OCI-LY1 (cell line): Measurements from ENCODE around the gene TBL1X.

Source experiments
- H2AFZ ChIP-seq: fragments of 200-600 bp; sonication (generic), shearing (Covaris generic); 2 replicates; pipeline ENCODE4 v1.6.0; 2014; ENCODE audit warnings: antibody characterized with exemption, mild to moderate bottlenecking, low read length
- H3F3A ChIP-seq: fragments of 200-600 bp; sonication (generic), shearing (Covaris generic); 2 replicates; pipeline ENCODE4 v1.6.0; 2014; ENCODE audit warnings: mild to moderate bottlenecking, antibody characterized with exemption, low read length, moderate library complexity; ENCODE audit not compliant: insufficient read depth
- H3K27ac ChIP-seq: fragments of 200-600 bp; sonication (generic); 2 replicates; pipeline ENCODE4 v1.5.1; 2014; ENCODE audit warnings: low read length, mixed run types, mild to moderate bottlenecking, low read depth; ENCODE audit not compliant: poor library complexity, severe bottlenecking
- H3K27me3 ChIP-seq: fragments of 200-600 bp; sonication (generic); 2 replicates; pipeline ENCODE4 v1.6.0; 2014; ENCODE audit warnings: antibody characterized with exemption, mild to moderate bottlenecking, low read length, moderate library complexity; ENCODE audit not compliant: insufficient read depth
- H3K36me3 ChIP-seq: fragments of 200-600 bp; sonication (generic); 2 replicates; pipeline ENCODE4 v1.6.1; 2014; ENCODE audit warnings: mild to moderate bottlenecking, antibody characterized with exemption, low read length, moderate library complexity, mixed read lengths; ENCODE audit not compliant: insufficient read depth
- H3K4me1 ChIP-seq: fragments of 200-600 bp; sonication (generic); 2 replicates; pipeline ENCODE4 v1.5.1; 2014; ENCODE audit warnings: mild to moderate bottlenecking, low read length, moderate library complexity; ENCODE audit not compliant: insufficient read depth, severe bottlenecking
- H3K4me2 ChIP-seq: fragments of 200-600 bp; sonication (generic), shearing (Covaris generic); 2 replicates; pipeline ENCODE4 v1.6.1; 2014; ENCODE audit warnings: low read length
- H3K4me3 ChIP-seq: fragments of 200-600 bp; sonication (generic); 2 replicates; pipeline ENCODE4 v1.5.1; 2014; ENCODE audit warnings: low read length, low read depth, mild to moderate bottlenecking, mixed read lengths; ENCODE audit not compliant: poor library complexity, severe bottlenecking
- H3K79me2 ChIP-seq: fragments of 200-600 bp; shearing (Covaris generic); 2 replicates; pipeline ENCODE4 v1.6.1; 2016; ENCODE audit warnings: mixed run types, low read length, mixed read lengths; ENCODE audit not compliant: insufficient read depth
- H3K9ac ChIP-seq: fragments of 200-600 bp; sonication (generic), shearing (Covaris generic); 2 replicates; pipeline ENCODE4 v1.6.1; 2014; ENCODE audit warnings: mild to moderate bottlenecking, low read length, mixed read lengths
- H3K9me2 ChIP-seq: fragments of 200-600 bp; sonication (generic), shearing (Covaris generic); 2 replicates; pipeline ENCODE4 v1.6.1; 2014; ENCODE audit warnings: low read depth, mild to moderate bottlenecking, low read length, mixed read lengths
- H3K9me3 ChIP-seq: fragments of 200-600 bp; shearing (Covaris generic); 2 replicates; pipeline ENCODE4 v1.6.1; 2014; ENCODE audit warnings: low read length, mixed read lengths
- H4K20me1 ChIP-seq: fragments of 200-600 bp; sonication (generic), shearing (Covaris generic); 2 replicates; pipeline ENCODE4 v1.6.0; 2016; ENCODE audit warnings: mild to moderate bottlenecking, low read length; ENCODE audit not compliant: insufficient read depth
- EZH2 ChIP-seq: fragments of 200-600 bp; sonication (generic), shearing (Covaris generic); IDR thresholded peaks from 2 replicates; pipeline ENCODE4 v1.8.0; 2017; ENCODE audit warnings: borderline replicate concordance, mixed run types, mild to moderate bottlenecking, antibody characterized with exemption, low read length, moderate library complexity, mixed read lengths
- TF ChIP-seq, protein P1 (sequence below): fragments of 200-600 bp; sonication (generic), shearing (Covaris generic); IDR thresholded peaks from 2 replicates; pipeline ENCODE4 v1.5.1; 2017; ENCODE audit warnings: mild to moderate bottlenecking, antibody characterized with exemption, low read length, moderate library complexity, mixed read lengths

The TBL1X gene

DNA sequence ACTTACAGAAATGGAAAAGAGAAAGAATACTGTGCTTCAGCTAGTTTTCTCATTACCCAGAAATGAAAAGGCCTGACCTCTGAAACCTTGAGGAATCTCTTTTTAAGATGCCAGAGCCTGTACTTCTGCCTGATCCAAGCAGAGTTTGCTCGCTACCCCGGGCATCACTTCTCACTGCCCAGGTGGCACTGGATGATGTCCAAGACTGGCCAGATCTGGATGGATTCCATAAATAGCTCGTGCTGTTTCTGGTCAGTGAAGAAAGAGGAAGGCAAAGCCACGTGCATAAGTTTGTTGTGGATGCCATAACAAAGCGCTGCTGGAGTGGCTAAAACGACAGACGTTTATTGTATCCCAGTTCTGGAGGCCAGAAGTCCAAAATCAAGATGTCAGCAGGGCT, 133.5 kb downstream of the TBL1X start:
- no peak overlapping the region for H3K27ac ChIP-seq
- TF ChIP-seq EZH2: no peak
- TF ChIP-seq, protein P1, sequence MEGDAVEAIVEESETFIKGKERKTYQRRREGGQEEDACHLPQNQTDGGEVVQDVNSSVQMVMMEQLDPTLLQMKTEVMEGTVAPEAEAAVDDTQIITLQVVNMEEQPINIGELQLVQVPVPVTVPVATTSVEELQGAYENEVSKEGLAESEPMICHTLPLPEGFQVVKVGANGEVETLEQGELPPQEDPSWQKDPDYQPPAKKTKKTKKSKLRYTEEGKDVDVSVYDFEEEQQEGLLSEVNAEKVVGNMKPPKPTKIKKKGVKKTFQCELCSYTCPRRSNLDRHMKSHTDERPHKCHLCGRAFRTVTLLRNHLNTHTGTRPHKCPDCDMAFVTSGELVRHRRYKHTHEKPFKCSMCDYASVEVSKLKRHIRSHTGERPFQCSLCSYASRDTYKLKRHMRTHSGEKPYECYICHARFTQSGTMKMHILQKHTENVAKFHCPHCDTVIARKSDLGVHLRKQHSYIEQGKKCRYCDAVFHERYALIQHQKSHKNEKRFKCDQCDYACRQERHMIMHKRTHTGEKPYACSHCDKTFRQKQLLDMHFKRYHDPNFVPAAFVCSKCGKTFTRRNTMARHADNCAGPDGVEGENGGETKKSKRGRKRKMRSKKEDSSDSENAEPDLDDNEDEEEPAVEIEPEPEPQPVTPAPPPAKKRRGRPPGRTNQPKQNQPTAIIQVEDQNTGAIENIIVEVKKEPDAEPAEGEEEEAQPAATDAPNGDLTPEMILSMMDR: no peak
- no peaks in the 10 kb centered on the region for H3K9me2 ChIP-seq
- no peaks in the 10 kb centered on the region for H4K20me1 ChIP-seq
- H3K9me3 ChIP-seq: no peaks in the 10 kb centered on the region
- H2AFZ ChIP-seq: no peak overlapping the region
- H3K36me3 ChIP-seq: peaks cover 7% of the 10 kb centered on the region; the same call in 1 of the 2 replicates
- H3K4me1 ChIP-seq: peaks cover 22% of the 10 kb centered on the region
- no peaks in the 10 kb centered on the region for H3K79me2 ChIP-seq
- H3F3A ChIP-seq: no peaks in the 10 kb centered on the region
- no peak overlapping the region for H3K4me3 ChIP-seq
- H3K4me2 ChIP-seq: no peak overlapping the region
- no peak overlapping the region for H3K9ac ChIP-seq
- H3K27me3 ChIP-seq: no peaks in the 10 kb centered on the region

DNA sequence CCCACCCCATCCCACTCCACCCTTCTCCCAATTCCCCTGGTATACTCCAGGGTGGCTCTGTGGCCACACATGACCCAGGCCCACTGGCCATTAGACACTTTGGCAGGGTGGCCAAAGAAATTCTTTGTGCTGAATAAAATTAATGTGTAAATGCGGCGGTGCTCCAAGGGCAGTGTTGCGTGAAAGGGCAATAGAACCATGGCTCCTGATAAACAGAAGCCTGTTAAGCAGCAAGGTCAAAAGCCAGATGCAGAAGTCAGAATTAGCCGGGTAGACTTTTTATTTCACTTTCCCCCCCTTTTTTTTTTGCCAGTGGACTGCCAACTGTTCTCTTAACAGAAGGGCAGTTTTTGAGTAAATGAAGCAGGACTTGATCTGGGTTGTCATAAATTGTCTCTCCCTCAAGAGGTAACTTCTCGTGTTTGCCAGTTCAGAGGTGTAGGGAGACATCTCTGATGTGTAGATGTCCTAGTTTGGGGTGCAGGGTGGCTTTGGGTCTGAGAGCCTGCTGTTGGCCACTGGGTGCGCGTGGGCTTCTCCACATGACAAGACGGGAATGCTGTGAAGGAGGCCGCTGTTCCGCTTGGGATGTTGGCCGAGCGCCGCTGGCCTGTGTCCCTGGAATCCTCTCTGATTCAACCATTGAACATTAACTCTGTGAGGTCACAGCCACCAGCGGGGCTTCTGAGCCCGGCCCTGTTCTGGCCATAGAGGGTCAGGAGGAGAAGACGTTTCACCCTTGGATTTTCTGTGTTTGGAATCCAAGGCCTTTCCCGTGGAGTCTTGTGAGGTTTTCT, 139.5 kb downstream of the TBL1X start:
- no peaks in the 10 kb centered on the region for H3K9me3 ChIP-seq
- no peak for TF ChIP-seq EZH2
- TF ChIP-seq, protein P1: no peak
- peaks cover 8% of the 10 kb centered on the region for H3K4me1 ChIP-seq
- H3K9ac ChIP-seq: no peak overlapping the region
- no peaks in the 10 kb centered on the region for H3K9me2 ChIP-seq
- no peaks in the 10 kb centered on the region for H3F3A ChIP-seq
- H3K27me3 ChIP-seq: no peaks in the 10 kb centered on the region
- H3K36me3 ChIP-seq: peaks cover 13% of the 10 kb centered on the region; the same call in 1 of the 2 replicates
- no peak overlapping the region for H3K4me3 ChIP-seq
- no peak overlapping the region for H3K4me2 ChIP-seq
- no peaks in the 10 kb centered on the region for H4K20me1 ChIP-seq
- H3K27ac ChIP-seq: no peak overlapping the region
- H2AFZ ChIP-seq: no peak overlapping the region
- no peaks in the 10 kb centered on the region for H3K79me2 ChIP-seq

DNA sequence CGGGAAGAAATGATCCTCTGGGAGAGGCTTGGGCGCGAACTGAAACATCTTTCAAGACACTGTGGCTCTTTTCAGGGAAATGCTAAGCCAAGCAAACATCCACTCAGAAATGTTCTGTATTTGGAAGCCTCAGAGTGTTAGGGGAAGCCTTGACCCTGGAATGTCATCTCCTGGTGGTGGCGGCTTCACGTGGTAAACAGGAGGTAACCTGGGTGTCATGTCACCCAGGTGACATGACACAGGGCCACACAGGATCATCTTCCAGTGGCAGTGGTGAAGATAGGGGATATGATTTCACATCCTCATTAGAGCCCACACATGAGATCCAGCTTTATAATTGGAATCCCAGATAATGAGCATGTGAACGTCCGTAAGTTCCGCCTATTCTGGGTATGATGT, 140.0 kb downstream of the TBL1X start:
- H2AFZ ChIP-seq: no peak overlapping the region
- H3K4me1 ChIP-seq: peaks cover 14% of the 10 kb centered on the region
- peaks cover 13% of the 10 kb centered on the region; the same call in 1 of the 2 replicates for H3K36me3 ChIP-seq
- no peaks in the 10 kb centered on the region for H3K9me2 ChIP-seq
- H3K9ac ChIP-seq: no peak overlapping the region
- no peaks in the 10 kb centered on the region for H3F3A ChIP-seq
- no peaks in the 10 kb centered on the region for H3K27me3 ChIP-seq
- H3K9me3 ChIP-seq: no peaks in the 10 kb centered on the region
- no peak overlapping the region for H3K27ac ChIP-seq
- H3K4me3 ChIP-seq: no peak overlapping the region
- TF ChIP-seq EZH2: no peak
- TF ChIP-seq, protein P1: no peak
- no peak overlapping the region for H3K4me2 ChIP-seq
- H3K79me2 ChIP-seq: no peaks in the 10 kb centered on the region
- no peaks in the 10 kb centered on the region for H4K20me1 ChIP-seq
